SH-SY5Y (cell line): ENCODE measurements around the gene PLCG2.

Source experiments
- GATA2 ChIP-seq: IDR thresholded peaks from 2 replicates; pipeline ENCODE4 v1.6.1; 2011; ENCODE audit warnings: mild to moderate bottlenecking, low read depth, low read length
- GATA3 ChIP-seq: IDR thresholded peaks from 2 replicates; pipeline ENCODE4 v1.6.1; 2011; ENCODE audit warnings: low read depth, mild to moderate bottlenecking, low read length, moderate library complexity

Gene PLCG2

GRCh38 chr16:81878529-81878928 lies 99.4 kb downstream of the PLCG2 start:
- TF ChIP-seq GATA2, result no peak
- TF ChIP-seq GATA3, result no peak

- TF ChIP-seq GATA2 (no peak), GATA3 (no peak)
Measured at GRCh38 chr16:81879625-81880024, 100.5 kb downstream of the PLCG2 start.

GRCh38 chr16:81880816-81881215 lies 101.7 kb downstream of the PLCG2 start:
- TF ChIP-seq GATA2 (no peak), GATA3 (no peak)

- no peak for TF ChIP-seq GATA3
- TF ChIP-seq GATA2, result no peak
Measured at GRCh38 chr16:81881228-81881627, 102.1 kb downstream of the PLCG2 start.

- no peak for TF ChIP-seq GATA3
- no peak for TF ChIP-seq GATA2
Measured at GRCh38 chr16:81882559-81882958, 103.5 kb downstream of the PLCG2 start.

- no peak for TF ChIP-seq GATA2
- no peak for TF ChIP-seq GATA3
Measured at GRCh38 chr16:81883235-81883634, 104.1 kb downstream of the PLCG2 start.

GRCh38 chr16:81885976-81886586 lies 107.0 kb downstream of the PLCG2 start:
- TF ChIP-seq GATA3, result no peak

- TF ChIP-seq GATA3, result no peak
- TF ChIP-seq GATA2, result no peak
Measured at GRCh38 chr16:81888520-81889394, 109.7 kb downstream of the PLCG2 start.

- TF ChIP-seq GATA3, result no peak
- TF ChIP-seq GATA2, result no peak
Measured at GRCh38 chr16:81891736-81892364, 112.8 kb downstream of the PLCG2 start.

- TF ChIP-seq GATA3, result no peak
- TF ChIP-seq GATA2, result no peak
Measured at GRCh38 chr16:81894592-81894991, 115.5 kb downstream of the PLCG2 start.

- TF ChIP-seq GATA3, result no peak
- TF ChIP-seq GATA2, result no peak
Measured at GRCh38 chr16:81896902-81897301, 117.8 kb downstream of the PLCG2 start.

- TF ChIP-seq GATA2 (no peak), GATA3 (no peak)
Measured at GRCh38 chr16:81899601-81900000, 120.5 kb downstream of the PLCG2 start.

- no peak for TF ChIP-seq GATA3
- TF ChIP-seq GATA2, result no peak
Measured at GRCh38 chr16:81900014-81900413, 120.9 kb downstream of the PLCG2 start.

- no peak for TF ChIP-seq GATA2
- TF ChIP-seq GATA3, result no peak
Measured at GRCh38 chr16:81900456-81900855, 121.4 kb downstream of the PLCG2 start.

- TF ChIP-seq GATA2 (no peak), GATA3 (no peak)
Measured at GRCh38 chr16:81901484-81901883, 122.4 kb downstream of the PLCG2 start.

- TF ChIP-seq GATA2 (no peak), GATA3 (no peak)
Measured at GRCh38 chr16:81902025-81902424, 122.9 kb downstream of the PLCG2 start.
